T-helper 17 cell (primary cell): ENCODE data around the gene TXNRD2. TPM values are rescaled to one million over a fixed set of nuclear protein-coding genes. Genes with fewer than 3 reads are reported as not detected.
"Not testable (repeated sequence)": the region's sequence is repeated elsewhere in the genome, so short reads cannot be mapped to it uniquely, and the experiment has no call there.

Experiments used
- ATAC-seq: fragments of 150-1000 bp; cut with Tn5 transposase; 2 replicates; pipeline ENCODE4 v1.10.0; 2021; ENCODE audit warnings: mild to moderate bottlenecking, moderate library complexity
- DNase-seq, 3 donors: peaks; one replicate each; pipeline versions ENCODE4 v3.0.0 to v3.0.0-alpha.2; 2020 to 2021
- H3K9me3 ChIP-seq: one replicate; pipeline ENCODE4 v1.7.0; 2013; ENCODE audit warnings: low read length, mild to moderate bottlenecking; ENCODE audit not compliant: control insufficient read depth, poor library complexity, severe bottlenecking
- H3K27ac Mint-ChIP-seq: one replicate; pipeline ENCODE4 v1.8.0; 2022; ENCODE audit warnings: mild to moderate bottlenecking, moderate library complexity, mixed read lengths
- H3K27me3 Mint-ChIP-seq: one replicate; pipeline ENCODE4 v1.8.0; 2022; ENCODE audit warnings: mixed read lengths
- H3K36me3 Mint-ChIP-seq: one replicate; pipeline ENCODE4 v1.8.0; 2022; ENCODE audit warnings: low read depth, mixed read lengths
- H3K4me1 Mint-ChIP-seq: one replicate; pipeline ENCODE4 v1.8.0; 2022; ENCODE audit warnings: mild to moderate bottlenecking, mixed read lengths
- H3K4me3 Mint-ChIP-seq: one replicate; pipeline ENCODE4 v1.8.0; 2022; ENCODE audit warnings: mild to moderate bottlenecking, moderate library complexity, mixed read lengths
- total RNA-seq, 4 donors: library from RNA in 2 of 4; stranded (reverse) in 2 of 4; gene quantifications; one replicate each; pipeline ENCODE4 v1.2.3 and lab custom pipeline; 2022 to 2026

Gene TXNRD2
- total RNA-seq, 2 donors from 2014 or later: 16.8 to 25.6 TPM

DNA sequence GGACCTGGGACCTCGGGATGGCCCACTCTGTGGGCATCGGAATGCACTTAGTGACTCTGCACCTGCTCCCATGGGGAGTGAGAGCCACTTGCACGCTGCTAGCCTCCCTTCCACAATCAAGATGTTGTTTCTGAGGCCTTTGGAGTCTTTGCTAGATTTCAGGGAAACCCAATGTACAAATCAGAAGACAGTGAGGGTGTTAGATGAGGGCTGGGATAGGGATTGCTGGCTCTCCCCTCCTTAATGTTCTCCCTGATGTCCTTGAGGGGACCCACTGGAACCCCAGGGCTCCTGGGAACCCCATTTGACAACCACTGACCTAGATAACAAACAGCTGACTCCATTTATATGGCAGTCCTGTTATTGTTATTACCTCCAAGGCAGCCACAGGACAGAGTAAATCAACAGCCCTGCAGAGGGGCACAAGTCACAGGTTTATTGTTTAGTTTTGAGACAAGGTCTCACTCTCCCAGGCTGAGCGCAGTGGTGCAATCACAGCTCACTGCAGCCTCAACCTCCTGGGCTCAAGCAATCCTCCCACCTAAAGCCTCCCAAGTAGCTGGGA is 31.4 kb downstream of the TXNRD2 start:
- DNase-seq: no peak
- no peaks in the 10 kb centered on the region for H3K9me3 ChIP-seq
- Mint-ChIP-seq H3K4me1 (peaks cover 3% of the 10 kb centered on the region), H3K27me3 (no peaks in the 10 kb centered on the region), H3K36me3 (peaks cover 17% of the 10 kb centered on the region), H3K4me3 (no peak overlapping the region), H3K27ac (peak overlapping the region; percentile 83)
- ATAC-seq: no peak

DNA sequence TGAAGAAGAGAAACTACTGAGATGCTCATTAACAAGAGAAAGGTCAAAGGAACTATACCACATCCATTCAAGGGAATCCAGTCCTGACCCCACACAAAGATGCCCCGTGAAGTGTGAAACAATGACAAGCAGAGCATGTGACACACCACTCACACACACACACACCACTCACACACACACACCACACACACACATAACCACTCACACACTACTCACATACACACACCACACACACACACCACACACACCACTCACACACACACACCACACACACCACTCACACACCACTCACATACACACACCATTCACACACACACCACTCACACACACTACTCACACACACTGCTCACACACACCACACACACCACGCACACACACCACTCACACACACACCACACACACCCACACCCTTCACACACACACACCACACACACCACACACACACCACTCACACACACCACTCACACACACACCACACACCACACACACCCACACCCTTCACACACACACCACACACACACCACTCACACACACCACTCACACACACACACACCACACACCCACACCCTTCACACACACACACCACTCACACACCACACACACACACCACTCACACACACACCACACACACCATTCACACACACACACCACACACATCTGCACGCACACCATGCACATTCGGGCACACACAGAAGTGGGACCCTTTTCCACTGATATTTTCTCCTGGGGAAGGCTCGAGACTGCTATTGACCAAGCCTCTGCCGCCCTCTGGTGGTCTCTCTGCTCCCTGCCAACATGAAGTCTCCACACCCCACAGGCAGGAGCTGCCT is 32.1 kb downstream of the TXNRD2 start:
- ATAC-seq: peak; percentile 88
- H3K36me3 Mint-ChIP-seq: peaks cover 11% of the 10 kb centered on the region
- no peaks in the 10 kb centered on the region for H3K27me3 Mint-ChIP-seq
- H3K9me3 ChIP-seq: no peaks in the 10 kb centered on the region
- H3K4me1 Mint-ChIP-seq: peaks cover 3% of the 10 kb centered on the region
- DNase-seq: peak; percentile 69 to 80 (median 70)
- peak overlapping the region; percentile 41 for H3K4me3 Mint-ChIP-seq
- peak overlapping the region; percentile 83 for H3K27ac Mint-ChIP-seq

DNA sequence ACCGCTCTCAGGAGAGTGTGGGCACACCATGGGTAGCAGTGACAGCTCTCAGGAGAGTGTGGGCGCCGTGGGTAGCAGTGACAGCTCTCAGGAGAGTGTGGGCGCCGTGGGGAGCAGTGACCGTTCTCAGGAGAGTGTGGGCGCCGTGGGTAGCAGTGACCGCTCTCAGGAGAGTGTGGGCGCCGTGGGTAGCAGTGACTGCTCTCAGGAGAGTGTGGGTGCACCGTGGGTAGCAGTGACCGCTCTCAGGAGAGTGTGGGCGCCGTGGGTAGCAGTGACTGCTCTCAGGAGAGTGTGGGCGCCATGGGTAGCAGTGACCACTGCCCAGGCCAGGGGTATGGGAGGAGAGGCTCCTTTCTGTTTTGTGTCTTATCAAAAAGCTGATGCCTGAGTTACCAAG is 33.7 kb downstream of the TXNRD2 start:
- ATAC-seq, H3K36me3 Mint-ChIP-seq: not testable (repeated sequence)

DNA sequence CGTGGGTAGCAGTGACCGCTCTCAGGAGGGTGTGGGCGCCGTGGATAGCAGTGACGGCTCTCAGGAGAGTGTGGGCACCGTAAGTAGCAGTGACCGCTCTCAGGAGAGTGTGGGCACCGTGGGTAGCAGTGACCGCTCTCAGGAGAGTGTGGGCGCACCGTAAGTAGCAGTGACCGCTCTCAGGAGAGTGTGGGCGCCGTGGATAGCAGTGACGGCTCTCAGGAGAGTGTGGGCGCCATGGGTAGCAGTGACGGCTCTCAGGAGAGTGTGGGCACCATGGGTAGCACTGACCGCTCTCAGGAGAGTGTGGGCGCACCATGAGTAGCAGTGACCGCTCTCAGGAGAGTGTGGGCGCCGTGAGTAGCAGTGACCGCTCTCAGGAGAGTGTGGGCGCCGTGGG is 34.8 kb downstream of the TXNRD2 start:
- not testable (repeated sequence) for H3K9me3 ChIP-seq, H3K27me3 Mint-ChIP-seq, DNase-seq, ATAC-seq, H3K4me1 Mint-ChIP-seq, H3K4me3 Mint-ChIP-seq, H3K27ac Mint-ChIP-seq, H3K36me3 Mint-ChIP-seq

More for the DNA sequence above, 33.7 kb downstream of the TXNRD2 start:
- not testable (repeated sequence) for H3K27me3 Mint-ChIP-seq, H3K9me3 ChIP-seq, H3K4me3 Mint-ChIP-seq, H3K4me1 Mint-ChIP-seq, DNase-seq, H3K27ac Mint-ChIP-seq

DNA sequence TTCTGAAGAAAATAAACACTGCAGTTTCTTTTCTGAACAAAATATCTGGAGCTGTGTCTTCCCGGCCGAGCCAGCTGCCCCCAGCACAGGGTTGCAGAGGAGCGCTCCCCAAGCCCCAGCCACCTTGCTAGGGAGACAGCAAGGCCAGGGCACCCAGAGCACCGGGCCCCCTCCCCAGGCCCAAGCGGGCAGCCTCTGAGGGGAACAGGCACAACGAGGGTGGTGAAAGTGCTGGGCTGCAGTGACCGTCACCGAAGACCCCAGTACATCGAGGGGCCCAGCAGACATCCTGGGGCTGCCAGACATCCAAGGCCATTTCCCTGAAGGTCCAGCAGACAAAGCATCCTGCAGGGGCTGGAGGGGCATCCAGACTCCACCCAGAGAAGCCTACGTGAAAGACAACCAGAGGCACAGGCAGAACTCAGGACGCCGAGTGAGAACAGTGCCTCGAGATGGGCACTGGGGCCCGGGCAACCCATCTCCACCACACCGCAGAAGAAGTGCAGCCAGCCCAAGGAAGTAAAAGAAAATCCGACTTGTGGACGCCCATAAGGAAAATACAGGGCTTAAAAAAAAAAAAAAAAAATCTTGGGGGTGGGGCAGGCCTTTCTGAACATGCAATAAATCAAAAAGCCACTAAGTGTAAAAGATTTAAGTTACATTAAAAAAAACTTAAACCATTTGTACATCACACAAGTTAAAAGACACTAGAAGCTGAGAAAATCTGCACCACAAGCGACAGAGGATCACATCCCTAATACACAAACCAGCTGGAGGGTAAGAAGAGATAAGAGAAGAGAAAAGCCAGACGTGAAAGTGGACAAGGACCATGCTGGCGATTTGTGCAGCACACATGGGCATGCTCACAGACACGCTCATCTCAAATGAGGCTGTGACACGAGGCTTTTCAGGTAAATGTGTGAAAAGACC is 36.0 kb downstream of the TXNRD2 start:
- DNase-seq (no peak), ATAC-seq (no peak)
- no peaks in the 10 kb centered on the region for H3K27me3 Mint-ChIP-seq
- H3K27ac Mint-ChIP-seq: no peak overlapping the region
- H3K4me3 Mint-ChIP-seq: no peak overlapping the region
- peaks cover 4% of the 10 kb centered on the region for H3K36me3 Mint-ChIP-seq
- peaks cover 3% of the 10 kb centered on the region for H3K4me1 Mint-ChIP-seq
- no peaks in the 10 kb centered on the region for H3K9me3 ChIP-seq

DNA sequence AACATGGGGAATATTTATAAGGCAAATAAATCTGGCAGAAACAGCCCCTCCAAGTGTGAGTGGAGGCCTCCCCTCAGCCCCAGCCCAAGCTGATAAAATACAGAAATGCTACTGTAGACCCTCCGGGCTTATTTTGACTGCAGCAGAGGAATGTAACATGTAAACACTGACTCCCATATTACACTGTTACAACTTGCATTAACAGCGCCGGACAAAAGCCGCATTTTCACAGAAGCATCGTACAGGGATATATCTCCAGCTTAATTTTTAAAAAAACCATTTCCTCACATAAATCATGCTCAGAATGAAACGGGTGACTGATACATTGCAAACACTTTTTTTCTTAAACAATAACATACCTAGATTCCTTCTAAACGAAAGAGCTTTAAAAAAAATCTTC is 36.7 kb downstream of the TXNRD2 start:
- Mint-ChIP-seq H3K36me3 (peaks cover 4% of the 10 kb centered on the region), H3K27ac (no peak overlapping the region), H3K4me3 (no peak overlapping the region), H3K4me1 (peaks cover 2% of the 10 kb centered on the region), H3K27me3 (no peaks in the 10 kb centered on the region)
- H3K9me3 ChIP-seq: no peaks in the 10 kb centered on the region
- DNase-seq: no peak
- no peak for ATAC-seq

DNA sequence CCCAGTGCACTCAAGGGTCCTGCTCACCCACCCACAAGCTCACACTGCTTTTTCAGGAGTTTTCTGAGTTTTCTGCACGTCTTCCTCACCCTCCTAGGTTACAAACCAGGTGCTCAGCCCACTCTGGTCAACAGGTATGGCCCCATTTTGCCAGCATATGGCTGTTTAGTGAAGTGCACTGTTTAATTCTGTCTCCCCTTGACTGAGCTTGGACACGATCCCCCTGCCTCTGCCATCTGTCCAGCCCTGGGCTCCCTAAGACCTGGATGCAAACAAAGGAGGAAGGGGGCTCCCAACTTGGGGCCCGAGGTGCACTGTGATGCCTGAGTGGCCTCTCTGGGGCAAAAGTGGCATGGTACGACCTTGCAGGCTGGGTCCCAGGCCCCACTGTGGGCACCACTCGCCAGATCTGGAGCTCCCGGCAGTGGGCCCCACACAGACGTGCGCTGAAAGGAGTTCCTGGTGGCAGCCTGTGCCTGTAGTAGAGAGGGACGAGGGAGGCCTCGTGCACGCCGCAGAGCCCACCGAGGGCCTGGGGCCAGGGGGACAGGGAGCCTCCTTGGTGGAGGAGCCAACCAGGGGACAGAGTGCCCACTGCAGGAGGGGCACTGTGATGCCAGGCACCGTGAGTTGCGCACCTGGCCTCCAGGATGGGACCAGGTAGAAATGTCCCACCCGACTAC is 37.3 kb downstream of the TXNRD2 start:
- Mint-ChIP-seq H3K4me1 (no peaks in the 10 kb centered on the region), H3K27ac (no peak overlapping the region), H3K4me3 (no peak overlapping the region), H3K27me3 (no peaks in the 10 kb centered on the region), H3K36me3 (peaks cover 2% of the 10 kb centered on the region)
- DNase-seq (no peak), ATAC-seq (no peak)
- H3K9me3 ChIP-seq: no peaks in the 10 kb centered on the region

DNA sequence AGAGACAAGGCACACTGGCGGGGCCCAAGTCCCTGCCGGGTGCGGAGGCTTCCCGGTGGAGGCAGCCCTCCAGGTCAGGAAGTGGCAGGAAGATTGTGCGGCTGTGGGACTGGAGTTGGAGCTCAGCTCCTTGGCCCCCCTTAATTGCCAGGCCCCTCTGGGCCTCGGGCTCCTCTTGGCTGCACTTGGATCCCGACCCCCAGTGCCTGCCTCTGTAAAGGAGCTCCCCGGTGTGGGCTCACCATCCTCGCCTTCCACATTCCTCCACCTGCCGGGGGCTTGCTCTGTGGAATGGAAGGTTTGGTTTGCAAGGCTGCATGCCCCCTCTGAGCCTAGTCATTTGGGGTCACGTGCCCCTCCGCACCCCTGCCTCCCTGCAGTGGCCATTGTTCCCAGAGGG is 38.1 kb downstream of the TXNRD2 start:
- no peak for DNase-seq
- Mint-ChIP-seq H3K27me3 (no peaks in the 10 kb centered on the region), H3K27ac (no peak overlapping the region), H3K36me3 (peaks cover 2% of the 10 kb centered on the region), H3K4me3 (no peak overlapping the region), H3K4me1 (no peaks in the 10 kb centered on the region)
- H3K9me3 ChIP-seq: no peaks in the 10 kb centered on the region
- ATAC-seq: no peak

DNA sequence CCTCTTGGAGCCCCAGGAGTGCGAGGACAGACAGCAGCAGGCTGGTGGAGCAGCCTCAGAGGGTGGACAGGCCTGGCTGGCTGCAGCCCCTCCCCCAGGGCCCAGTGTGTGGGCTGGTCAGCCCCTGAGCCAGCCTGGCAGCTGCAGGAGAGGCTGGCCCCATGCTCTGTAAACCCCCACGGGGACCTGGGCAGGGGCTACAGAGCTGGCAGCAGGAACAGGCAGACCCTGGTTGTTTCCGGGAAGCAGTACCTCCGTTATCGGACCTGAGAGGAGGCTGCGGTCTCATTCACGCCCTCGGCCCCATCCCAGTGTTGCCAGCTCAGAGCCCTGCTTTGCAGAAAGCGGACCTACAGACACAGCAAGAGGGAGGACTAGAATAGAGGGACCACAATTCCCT is 38.6 kb downstream of the TXNRD2 start:
- H3K27ac Mint-ChIP-seq: no peak overlapping the region
- no peaks in the 10 kb centered on the region for H3K27me3 Mint-ChIP-seq
- no peak overlapping the region for H3K4me3 Mint-ChIP-seq
- H3K4me1 Mint-ChIP-seq: no peaks in the 10 kb centered on the region
- peaks cover 2% of the 10 kb centered on the region for H3K36me3 Mint-ChIP-seq
- ATAC-seq (no peak), DNase-seq (no peak)
- H3K9me3 ChIP-seq: no peaks in the 10 kb centered on the region

DNA sequence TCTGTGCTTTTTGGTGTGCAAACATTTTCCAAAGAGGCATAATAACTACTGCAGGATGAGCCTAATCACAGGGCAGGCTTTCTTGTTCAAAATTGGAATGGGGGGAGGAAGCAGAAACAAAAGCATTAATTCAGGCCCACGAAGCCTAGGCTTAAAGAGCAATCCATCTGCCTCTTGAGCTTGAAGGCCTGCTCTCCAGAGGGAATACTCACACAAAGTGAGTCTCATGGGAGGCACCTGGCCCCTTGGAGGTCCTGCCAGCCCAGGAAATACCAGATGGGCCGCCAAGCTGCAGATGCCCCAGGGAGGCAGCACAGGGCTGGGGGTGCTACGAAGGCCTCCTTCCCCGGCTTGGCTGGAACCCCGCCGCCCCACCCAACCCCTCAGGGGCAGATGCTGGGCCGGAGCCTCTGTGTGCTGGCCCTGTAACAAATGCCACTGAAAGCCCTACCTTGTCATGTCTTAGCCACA is 39.3 kb downstream of the TXNRD2 start:
- ATAC-seq (no peak), DNase-seq (no peak)
- no peaks in the 10 kb centered on the region for H3K27me3 Mint-ChIP-seq
- H3K4me1 Mint-ChIP-seq: no peaks in the 10 kb centered on the region
- H3K4me3 Mint-ChIP-seq: no peak overlapping the region
- no peak overlapping the region for H3K27ac Mint-ChIP-seq
- no peaks in the 10 kb centered on the region for H3K9me3 ChIP-seq
- H3K36me3 Mint-ChIP-seq: peaks cover 2% of the 10 kb centered on the region

DNA sequence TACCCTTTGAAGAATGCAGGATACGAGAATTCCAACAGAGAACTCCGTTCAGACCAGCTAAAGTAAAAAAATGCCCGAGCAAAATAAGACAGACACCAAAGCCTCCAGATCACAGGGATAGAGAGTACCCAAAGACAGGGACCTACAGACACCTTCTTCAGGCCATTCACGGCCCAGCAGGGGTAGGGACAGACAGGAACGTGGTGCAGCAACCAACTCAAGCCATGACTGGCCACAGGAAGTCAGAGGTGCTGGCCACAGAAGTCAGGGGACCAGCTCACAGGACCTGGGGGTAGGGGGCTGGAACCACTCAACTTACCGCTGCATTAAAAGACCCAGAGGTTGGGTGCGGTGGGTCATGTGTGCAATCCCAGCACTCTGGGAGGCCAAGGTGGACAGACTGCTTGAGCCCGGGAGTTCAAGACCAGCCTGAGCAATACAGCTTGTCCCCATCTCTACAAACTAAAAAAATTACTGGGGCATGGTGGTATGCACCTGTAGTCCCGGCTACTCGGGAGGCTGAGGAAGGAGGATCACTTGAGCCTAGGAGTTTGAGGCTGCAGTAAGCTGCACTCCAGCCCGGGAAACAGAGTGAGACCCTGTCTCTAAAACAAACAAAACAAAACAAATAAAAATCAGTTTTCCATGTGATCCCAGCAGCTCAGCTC is 39.9 kb downstream of the TXNRD2 start:
- H3K27me3 Mint-ChIP-seq: no peaks in the 10 kb centered on the region
- no peak overlapping the region for H3K27ac Mint-ChIP-seq
- ATAC-seq: no peak
- H3K9me3 ChIP-seq: no peaks in the 10 kb centered on the region
- no peaks in the 10 kb centered on the region for H3K4me1 Mint-ChIP-seq
- H3K4me3 Mint-ChIP-seq: no peak overlapping the region
- peaks cover 2% of the 10 kb centered on the region for H3K36me3 Mint-ChIP-seq
- no peak for DNase-seq

DNA sequence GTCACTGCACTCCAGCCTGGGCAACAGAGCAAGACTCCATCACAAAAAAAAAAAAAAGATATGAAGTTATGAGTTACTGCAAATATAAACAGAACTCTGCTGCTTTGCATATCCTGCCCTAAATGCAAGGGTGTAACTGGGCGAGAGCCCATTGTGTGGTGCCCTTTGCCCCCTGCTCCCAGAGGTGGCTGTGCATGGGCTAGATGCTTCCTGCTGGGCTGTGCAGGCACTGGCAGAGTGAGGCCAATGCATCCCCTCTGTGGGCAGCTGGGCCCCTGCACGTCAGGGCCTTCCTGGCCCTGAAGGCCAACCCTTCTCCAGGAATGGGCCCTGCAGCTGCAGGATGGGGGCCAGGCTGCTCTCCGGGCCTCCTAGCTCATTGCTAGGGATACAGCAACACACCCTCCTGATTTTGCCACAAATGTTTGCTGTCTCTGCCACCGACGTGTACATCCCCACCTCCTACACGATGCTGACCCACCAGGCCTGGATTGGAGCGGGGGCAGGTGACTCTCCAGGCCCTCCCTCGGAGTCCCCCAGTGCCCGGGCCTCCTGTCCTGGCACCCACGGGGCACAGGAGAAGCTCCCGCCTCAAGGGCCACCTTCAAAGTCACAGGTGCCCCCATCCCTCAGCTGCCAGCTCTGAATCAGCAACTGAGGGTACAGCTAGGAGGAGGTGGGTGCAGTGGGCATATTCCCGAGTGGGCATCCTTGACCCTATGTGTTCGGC is 40.7 kb downstream of the TXNRD2 start:
- no peaks in the 10 kb centered on the region for H3K9me3 ChIP-seq
- Mint-ChIP-seq H3K36me3 (peaks cover 2% of the 10 kb centered on the region), H3K4me3 (no peak overlapping the region), H3K4me1 (no peaks in the 10 kb centered on the region), H3K27ac (no peak overlapping the region), H3K27me3 (no peaks in the 10 kb centered on the region)
- DNase-seq: no peak
- ATAC-seq: no peak
